Fibroblast of pulmonary artery (primary cell): Measurements from ENCODE around the gene SLC1A5.
"Not testable (repeated sequence)": the region's sequence is repeated elsewhere in the genome, so short reads cannot be mapped to it uniquely, and the experiment has no call there.

Experiments used
- DNase-seq: peaks from one replicate; pipeline ENCODE4 v3.0.0-alpha.2; 2010; ENCODE audit warnings: low read depth
- H3K4me3 ChIP-seq: replicated peaks from 2 replicates; pipeline ENCODE4 v1.5.1; 2011; ENCODE audit warnings: low read depth, mild to moderate bottlenecking, control low read depth, low read length, moderate library complexity
- CTCF ChIP-seq: IDR thresholded peaks from 2 replicates; pipeline ENCODE4 v1.5.1; 2011; ENCODE audit warnings: mild to moderate bottlenecking, control low read depth, low read length, inconsistent platforms; ENCODE audit errors: missing control alignments

The SLC1A5 gene

GRCh38 chr19:46776927-46777911 lies 11.2 kb downstream of the SLC1A5 start:
- TF ChIP-seq CTCF, result no peak
- no peak overlapping the region for H3K4me3 ChIP-seq
- DNase-seq, result no peak

- TF ChIP-seq CTCF, result no peak
- no peak overlapping the region for H3K4me3 ChIP-seq
Measured at GRCh38 chr19:46775642-46776258, 12.6 kb downstream of the SLC1A5 start.

GRCh38 chr19:46773018-46773399 lies 15.4 kb downstream of the SLC1A5 start:
- H3K4me3 ChIP-seq, result no peak overlapping the region
- DNase-seq, result no peak
- no peak for TF ChIP-seq CTCF

More at GRCh38 chr19:46775642-46776258, 12.6 kb downstream of the SLC1A5 start:
- DNase-seq, result no peak

GRCh38 chr19:46772170-46773017 lies 16.0 kb downstream of the SLC1A5 start:
- no peak overlapping the region for H3K4me3 ChIP-seq
- TF ChIP-seq CTCF, result no peak
- DNase-seq, result no peak

- not testable (repeated sequence) for DNase-seq, H3K4me3 ChIP-seq
Measured at GRCh38 chr19:46768746-46769145, 19.6 kb downstream of the SLC1A5 start.

- peak; percentile 71 for TF ChIP-seq CTCF
- no peak overlapping the region for H3K4me3 ChIP-seq
- DNase-seq, result no peak
Measured at GRCh38 chr19:46766569-46767317, 21.7 kb downstream of the SLC1A5 start.
